Measurements from ENCODE around the gene SH2D3C. TPM values are rescaled to one million over a fixed set of nuclear protein-coding genes. Genes with fewer than 3 reads are reported as not detected.

SH2D3C gene
- total RNA-seq, 1 donor from 2014 or later: 1.9 TPM

DNA sequence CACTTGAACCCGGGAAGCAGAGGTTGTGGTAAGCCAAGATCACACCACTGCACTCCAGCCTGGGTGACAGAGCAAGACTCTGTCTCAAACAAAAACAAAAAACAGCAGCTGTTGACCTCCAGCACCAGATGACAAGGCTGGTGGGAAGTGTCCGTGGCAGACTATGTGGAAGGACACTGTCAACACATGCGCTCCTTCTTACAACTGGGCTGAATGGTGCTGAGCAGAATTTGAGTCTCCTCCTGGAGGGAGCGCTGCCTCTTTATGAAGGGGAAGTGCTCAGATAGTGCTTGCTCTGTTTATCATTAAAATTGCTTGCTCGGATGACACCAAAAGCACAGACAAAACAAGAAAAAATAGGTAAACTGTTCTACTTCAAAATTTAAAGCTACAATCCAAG lies 80.9 kb downstream of the SH2D3C start:
- no peak for ATAC-seq

GRCh38 chr9:127694890-127695720 lies 83.4 kb downstream of the SH2D3C start:
- no peak for ATAC-seq

- no peak for ATAC-seq
Measured at GRCh38 chr9:127693697-127694096, 84.8 kb downstream of the SH2D3C start.

- ATAC-seq: no peak
Measured at GRCh38 chr9:127693143-127693542, 85.3 kb downstream of the SH2D3C start.

- ATAC-seq: no peak
Measured at GRCh38 chr9:127692071-127692470, 86.4 kb downstream of the SH2D3C start.

- ATAC-seq: no peak
Measured at GRCh38 chr9:127690735-127691134, 87.7 kb downstream of the SH2D3C start.

GRCh38 chr9:127689329-127690000 lies 89.0 kb downstream of the SH2D3C start:
- ATAC-seq: no peak

Other genes with a start within 250 kb of the SH2D3C start
- gene STXBP1, start 166.4 kb downstream of the SH2D3C start, total RNA-seq: 10.1 TPM
- not detected for gene CFAP157, start 71.7 kb downstream of the SH2D3C start, total RNA-seq
- gene PTRH1, start 63.0 kb downstream of the SH2D3C start, total RNA-seq: 7.9 TPM
- gene TTC16, start 62.6 kb downstream of the SH2D3C start, total RNA-seq: not detected
- gene TOR2A, start 43.4 kb downstream of the SH2D3C start, total RNA-seq: 9.5 TPM
- gene CDK9, start 7.4 kb upstream of the SH2D3C start, total RNA-seq: 38.3 TPM
- 28.3 TPM for gene FPGS, start 24.2 kb upstream of the SH2D3C start, total RNA-seq
- gene ENG, start 76.0 kb upstream of the SH2D3C start, total RNA-seq: 14.3 TPM
- 39.9 TPM for gene AK1, start 99.0 kb upstream of the SH2D3C start, total RNA-seq
- gene ST6GALNAC6, start 120.9 kb upstream of the SH2D3C start, total RNA-seq: 13.0 TPM
- gene ST6GALNAC4, start 138.4 kb upstream of the SH2D3C start, total RNA-seq: 11.4 TPM
- 4.3 TPM for gene PIP5KL1, start 152.1 kb upstream of the SH2D3C start, total RNA-seq
- gene DPM2, start 159.2 kb upstream of the SH2D3C start, total RNA-seq: 25.7 TPM
- gene EEIG1, start 202.3 kb upstream of the SH2D3C start, total RNA-seq: 108 TPM